Myometrial cell (primary cell): Measurements from ENCODE around the gene KDELR1. TPM values are rescaled to one million over a fixed set of nuclear protein-coding genes. Genes with fewer than 3 reads are reported as not detected.

Experiments used
- total RNA-seq: library from RNA; depleted of rRNA; stranded (reverse); fragments of >200 nt; gene quantifications from 2 replicates; pipeline ENCODE4 v1.2.3, GENCODE V29; 2015

Gene KDELR1
- 197 and 217 TPM in 2 replicates for total RNA-seq

DNA sequence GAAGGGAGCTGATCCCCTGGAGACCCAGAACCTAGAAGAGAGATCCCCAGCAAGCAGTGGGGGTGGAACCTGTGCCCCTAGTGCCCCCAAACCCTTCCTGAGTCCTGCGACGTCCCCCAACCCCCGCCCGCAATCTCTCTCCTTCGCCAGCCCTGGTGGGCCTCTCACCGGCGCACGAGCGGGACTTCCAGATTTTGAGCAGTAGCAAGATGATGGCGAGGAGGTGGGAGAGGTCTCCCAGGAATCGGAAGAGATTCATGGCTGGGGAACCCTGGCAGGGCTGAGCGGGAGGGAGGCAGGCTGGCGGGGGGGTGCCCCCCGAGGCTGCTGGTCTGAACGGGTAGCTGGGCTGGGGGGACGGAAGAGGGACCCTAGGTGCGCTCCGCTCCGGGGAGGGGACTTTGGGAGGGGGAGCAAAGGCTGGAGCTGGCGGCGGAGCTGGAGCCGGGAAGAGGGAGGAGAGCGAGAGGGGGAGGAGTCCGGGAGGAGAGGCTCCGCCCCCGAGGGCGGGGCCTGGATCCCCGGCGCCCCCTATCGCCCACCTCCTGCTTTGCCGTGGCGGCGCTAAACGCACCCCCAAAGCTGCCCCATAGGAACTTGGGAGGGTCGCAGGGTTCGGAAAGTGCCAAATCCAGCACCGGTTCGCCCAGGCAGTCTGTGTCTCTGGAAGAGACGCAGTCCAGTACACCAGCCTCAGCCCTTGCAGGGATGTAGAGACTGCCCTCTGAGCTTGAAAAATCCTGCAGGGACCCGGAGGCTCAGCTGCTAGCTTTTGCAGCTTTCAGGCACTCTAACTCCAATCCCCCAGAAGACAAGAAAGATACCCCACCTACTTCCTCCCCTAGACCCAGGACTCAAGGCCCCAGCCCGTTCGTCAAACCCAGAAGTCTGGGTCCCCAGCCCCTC is at the start of gene KDELR1:
KDELR1 (minus strand) TSS at position 452 of the 906 bp plus-strand sequence; CDS start at position 259, 193 bp downstream.

DNA sequence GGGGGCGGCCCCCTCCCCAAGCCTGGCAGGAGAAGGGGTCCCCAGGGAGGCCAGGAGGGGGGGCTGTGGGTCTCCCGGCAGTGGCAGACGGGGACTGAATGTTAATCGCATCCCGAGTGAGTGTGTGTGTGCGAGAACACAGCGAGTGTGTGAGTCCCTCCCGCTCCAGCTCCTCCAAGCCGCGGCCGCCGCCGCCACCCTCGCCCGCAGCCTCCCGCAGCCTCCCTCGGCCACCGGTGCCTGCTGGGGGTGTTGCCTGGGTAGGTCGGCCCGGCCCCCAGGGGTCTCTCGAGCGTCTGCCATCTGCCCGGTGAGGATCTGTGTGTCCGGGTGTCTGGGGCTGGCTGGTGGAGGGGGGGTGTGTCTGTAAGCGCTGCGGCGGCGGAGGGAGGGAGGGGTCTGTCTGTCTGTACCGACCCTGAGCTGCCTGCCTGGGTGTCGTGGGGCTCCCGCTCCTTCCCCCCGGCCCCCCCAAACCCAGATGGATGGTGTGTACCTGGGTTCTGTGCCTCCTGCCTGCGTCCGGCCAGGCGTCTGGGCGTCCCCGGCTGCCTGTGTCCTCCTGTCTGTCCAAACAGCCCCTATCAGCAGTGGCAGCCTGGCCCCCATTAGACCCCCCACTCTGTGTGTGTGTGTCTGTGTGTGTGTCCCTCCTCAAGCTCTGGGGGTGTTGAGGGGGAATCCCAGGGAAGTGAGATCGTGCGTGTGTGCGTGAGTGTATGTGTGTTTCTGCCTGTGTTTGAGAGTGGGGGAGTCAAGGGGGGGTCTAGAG is 2.4 kb upstream of the KDELR1 start, which contains the start of gene GRIN2D:
GRIN2D (plus strand) TSS at position 110 of the 772 bp plus-strand sequence. CDS start 4,725 bp downstream, outside the sequence.

GRCh38 chr19:48363810-48364597 is 27.3 kb downstream of the KDELR1 start, which contains the start of the genes SYNGR4 and TMEM143:
TSS of gene SYNGR4 (plus strand) at chr19:48364367. CDS start at chr19:48365843, 1,476 bp downstream.
TSS of gene TMEM143 (minus strand) at chr19:48363940. CDS start at chr19:48363920, 20 bp downstream.

Other genes with a start within 250 kb of the KDELR1 start
- gene LIG1, start 221.2 kb downstream of the KDELR1 start, total RNA-seq, result 42.1 and 55.5 TPM in 2 replicates
- 0.29 and 0.89 TPM in 2 replicates for gene ZSWIM9, start 220.9 kb downstream of the KDELR1 start, total RNA-seq
- gene CARD8, start 135.6 kb downstream of the KDELR1 start, total RNA-seq, result 17.3 and 25.0 TPM in 2 replicates
- 0.71 TPM in 1 of 2 replicates, not detected in the other for gene ZNF114, start 121.5 kb downstream of the KDELR1 start, total RNA-seq
- 162 and 262 TPM in 2 replicates for gene EMP3, start 66.0 kb downstream of the KDELR1 start, total RNA-seq
- gene TMEM143, start 27.6 kb downstream of the KDELR1 start, total RNA-seq, result 2.9 and 8.3 TPM in 2 replicates
- not detected in 2 replicates for gene SYNGR4, start 27.2 kb downstream of the KDELR1 start, total RNA-seq
- gene GRIN2D, start 2.1 kb upstream of the KDELR1 start, total RNA-seq, result 0.35 TPM in 1 of 2 replicates, not detected in the other
- 30.3 and 39.0 TPM in 2 replicates for gene GRWD1, start 54.4 kb upstream of the KDELR1 start, total RNA-seq
- under 0.01 and 0.35 TPM in 2 replicates for gene KCNJ14, start 64.0 kb upstream of the KDELR1 start, total RNA-seq
- 22.7 and 38.3 TPM in 2 replicates for gene CYTH2, start 77.8 kb upstream of the KDELR1 start, total RNA-seq
- not detected in 2 replicates for gene LMTK3, start 120.3 kb upstream of the KDELR1 start, total RNA-seq
- gene SULT2B1, start 160.6 kb upstream of the KDELR1 start, total RNA-seq, result not detected in 2 replicates
- gene SPACA4, start 215.2 kb upstream of the KDELR1 start, total RNA-seq, result not detected in 2 replicates
- not detected in 2 replicates for gene FAM83E, start 223.5 kb upstream of the KDELR1 start, total RNA-seq
- gene RPL18, start 227.6 kb upstream of the KDELR1 start, total RNA-seq, result 2,698 and 2,777 TPM in 2 replicates
- 11.0 and 14.4 TPM in 2 replicates for gene SPHK2, start 228.0 kb upstream of the KDELR1 start, total RNA-seq
- gene DBP, start 245.8 kb upstream of the KDELR1 start, total RNA-seq, result 5.5 and 9.5 TPM in 2 replicates